SK-N-MC (cell line): ENCODE results near the gene PTPMT1.
"Not testable (repeated sequence)": the region's sequence is repeated elsewhere in the genome, so short reads cannot be mapped to it uniquely, and the experiment has no call there.

ENCODE experiments used
- EZH2 ChIP-seq: fragments of 200-600 bp; sonication (generic); IDR thresholded peaks from one replicate; pipeline ENCODE4 v1.6.1; 2017; ENCODE audit warnings: antibody characterized with exemption
- FOXP2 ChIP-seq: optimal IDR thresholded peaks from 2 replicates; pipeline ENCODE3; 2011; ENCODE audit warnings: mild to moderate bottlenecking, moderate library complexity; ENCODE audit not compliant: insufficient read depth; ENCODE audit errors: extremely low read length, control extremely low read depth
- POLR2AphosphoS5 ChIP-seq: IDR thresholded peaks from 2 replicates; pipeline ENCODE4 v1.6.1; 2012; ENCODE audit warnings: mild to moderate bottlenecking, low read depth, low read length, borderline replicate concordance

DNA sequence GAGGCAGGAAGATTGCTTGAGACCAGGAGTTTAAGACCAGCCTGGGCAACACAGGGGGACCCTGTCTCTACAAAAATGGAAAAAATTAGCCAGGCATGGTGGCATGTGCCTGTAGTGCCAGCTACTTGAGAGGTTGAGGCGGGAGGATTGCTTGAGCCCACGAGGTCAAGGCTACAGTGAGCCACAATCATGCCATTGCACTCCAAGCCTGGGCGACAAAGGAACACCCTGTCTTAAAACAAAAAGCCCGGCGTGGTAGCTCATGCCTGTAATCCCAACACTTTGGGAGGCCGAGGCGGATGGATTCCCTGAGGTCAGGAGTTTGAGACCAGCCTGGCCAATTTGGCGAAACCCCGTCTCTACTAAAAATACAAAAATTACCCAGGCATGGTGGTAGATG lies 34.7 kb upstream of the PTPMT1 start:
- TF ChIP-seq EZH2, POLR2AphosphoS5, FOXP2: not testable (repeated sequence)
